Common myeloid progenitor, CD34-positive (primary cell): ENCODE results near the gene APRT.

Experiments
- CTCF ChIA-PET: fragments of 350-600 bp; sonication (Branson Sonifier 250); formaldehyde crosslinking; loops from one replicate; lab custom pipeline; 2021; ENCODE audit warnings: antibody characterized with exemption; lab: Charles Lee
- POLR2A ChIA-PET: fragments of 350-600 bp; sonication (Branson Sonifier 250); formaldehyde crosslinking; loops from one replicate; lab custom pipeline; 2021; ENCODE audit warnings: antibody characterized with exemption; lab: Charles Lee
- DNase-seq, 3 donors: peaks; one replicate each; pipeline versions ENCODE4 v3.0.0 to v3.0.0-alpha.2; 2013
- H3K27ac ChIP-seq, 2 experiments: 1 replicate in 1 of 2; 2 replicates in 1 of 2; pipeline ENCODE4 v1.7.0; 2013; ENCODE audit warnings: inconsistent platforms in 2 of 2, low read length in 2 of 2, mild to moderate bottlenecking in 2 of 2, low read depth in 1 of 2, moderate library complexity in 1 of 2; ENCODE audit not compliant: severe bottlenecking in 2 of 2, insufficient read depth in 1 of 2, poor library complexity in 1 of 2
- H3K27me3 ChIP-seq, 5 experiments: replicated peaks in 2 of 5; 1 replicate in 3 of 5; 2 replicates in 2 of 5; pipeline versions ENCODE4 v1.6.1 to v1.7.0; 2013; ENCODE audit warnings: low read length in 4 of 5, mild to moderate bottlenecking in 2 of 5, moderate library complexity in 2 of 5, inconsistent platforms in 1 of 5; ENCODE audit not compliant: insufficient read depth in 5 of 5, control insufficient read depth in 4 of 5
- H3K36me3 ChIP-seq, 4 experiments: 1 replicate in 2 of 4; 2 replicates in 2 of 4; pipeline versions ENCODE4 v1.6.1 to v1.7.0; 2013; ENCODE audit warnings: low read length in 3 of 4, control low read depth in 1 of 4, mild to moderate bottlenecking in 1 of 4; ENCODE audit not compliant: control insufficient read depth in 4 of 4, insufficient read depth in 4 of 4
- H3K4me1 ChIP-seq, 4 experiments: 1 replicate in 3 of 4; 2 replicates in 1 of 4; pipeline versions ENCODE4 v1.6.1 to v1.7.1; 2013; ENCODE audit warnings: low read length in 3 of 4, mild to moderate bottlenecking in 3 of 4, control low read depth in 1 of 4, inconsistent platforms in 1 of 4, moderate library complexity in 1 of 4; ENCODE audit not compliant: control insufficient read depth in 4 of 4, insufficient read depth in 4 of 4; ENCODE audit errors: control extremely low read depth in 1 of 4
- H3K4me3 ChIP-seq, 7 experiments: 1 replicate in 4 of 7; 2 replicates in 3 of 7; pipeline versions ENCODE4 v1.5.1 to v1.7.0; 2013; ENCODE audit warnings: mild to moderate bottlenecking in 7 of 7, low read length in 6 of 7, moderate library complexity in 6 of 7, inconsistent platforms in 2 of 7, low read depth in 2 of 7, control low read depth in 1 of 7; ENCODE audit not compliant: insufficient read depth in 4 of 7, control insufficient read depth in 1 of 7; ENCODE audit errors: extremely low read depth in 1 of 7
- H3K9me3 ChIP-seq, 5 experiments: 1 replicate in 4 of 5; 2 replicates in 1 of 5; pipeline versions ENCODE4 v1.6.1 to v1.7.1; 2013; ENCODE audit warnings: low read length in 4 of 5, mild to moderate bottlenecking in 2 of 5, inconsistent platforms in 1 of 5, low read depth in 1 of 5, moderate library complexity in 1 of 5; ENCODE audit not compliant: control insufficient read depth in 4 of 5, insufficient read depth in 2 of 5; ENCODE audit errors: control extremely low read depth in 1 of 5
- WGBS: methylation state at CpG from one replicate; pipeline ENCODE4 v1.1.5; 2013; ENCODE audit not compliant: insufficient coverage; 5-methylcytosine and 5-hydroxymethylcytosine counted together

Gene APRT

GRCh38 chr16:88830783-88831182 is 19.1 kb upstream of the APRT start:
- POLR2A ChIA-PET: no interaction called here

DNA sequence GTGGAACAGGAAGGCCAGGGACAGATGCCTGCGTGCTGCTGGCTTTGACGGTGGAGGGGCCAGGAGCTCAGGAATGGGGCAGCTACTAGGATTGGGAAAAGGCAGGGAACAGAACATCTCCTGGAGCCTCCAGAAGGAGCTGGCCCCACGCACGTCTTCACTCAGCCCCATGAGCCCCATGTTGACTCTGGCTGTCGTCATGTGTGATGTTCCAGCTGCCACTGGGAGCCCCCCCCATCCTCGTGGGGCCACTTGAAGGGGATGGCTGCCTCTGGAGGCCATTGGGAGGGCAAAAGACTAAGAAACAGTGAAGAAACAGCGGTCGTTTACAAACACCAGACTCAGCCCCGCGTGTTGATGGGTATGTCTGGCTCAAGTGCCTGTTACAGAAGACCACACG is 18.5 kb upstream of the APRT start:
- DNase-seq: no peak
- Histone ChIP-seq H3K27ac (no peak overlapping the region), H3K9me3 (no peaks in the 10 kb centered on the region), H3K4me1 (no peaks in the 10 kb centered on the region), H3K4me3 (no peak overlapping the region), H3K27me3 (no peaks in the 10 kb centered on the region), H3K36me3 (peaks cover 0 to 11% (median 2%) of the 10 kb centered on the region in 4 experiments)
- 96% methylated on average over 11 of the region's 11 CpGs for WGBS
- ChIA-PET CTCF (no interaction called here), POLR2A (interaction anchor here (0.6 kb wide), 1 partner anchor 112 kb away, joined by 3 read pairs; no protein-coding TSS in a partner anchor)

More at GRCh38 chr16:88830783-88831182, 19.1 kb upstream of the APRT start:
- WGBS: 96% methylated on average over 9 of the region's 14 CpGs
- Histone ChIP-seq H3K27me3 (no peaks in the 10 kb centered on the region), H3K9me3 (no peaks in the 10 kb centered on the region), H3K4me1 (no peaks in the 10 kb centered on the region), H3K27ac (no peak overlapping the region), H3K4me3 (no peak overlapping the region), H3K36me3 (peaks cover 0 to 11% (median 2%) of the 10 kb centered on the region in 4 experiments)
- CTCF ChIA-PET: no interaction called here
- no peak for DNase-seq

DNA sequence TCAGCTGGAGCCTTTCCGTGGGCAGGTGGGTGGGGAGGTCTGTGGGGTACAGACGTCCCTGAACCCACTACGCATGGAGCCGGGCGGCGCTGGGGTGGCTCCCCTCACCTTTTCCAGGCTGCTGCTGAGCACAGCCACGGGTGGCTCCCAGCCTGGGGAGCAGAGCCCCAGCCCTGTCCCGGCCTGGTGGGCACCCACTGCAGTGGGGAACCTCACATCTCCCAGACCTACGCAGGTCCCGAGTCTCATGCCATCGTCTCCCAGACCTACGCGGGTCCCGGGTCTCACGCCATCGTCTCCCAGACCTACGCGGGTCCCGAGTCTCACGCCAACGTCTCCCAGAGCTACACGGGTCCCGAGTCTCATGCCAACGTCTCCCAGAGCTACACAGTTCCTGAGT is 17.0 kb upstream of the APRT start:
- H3K27ac ChIP-seq: no peak overlapping the region
- H3K27me3 ChIP-seq: no peaks in the 10 kb centered on the region
- H3K4me3 ChIP-seq: no peak overlapping the region
- ChIA-PET CTCF (interaction anchor here (1.7 kb wide), 1 partner anchor 24 kb away, joined by 6 read pairs; no protein-coding TSS in a partner anchor), POLR2A (no interaction called here)
- no peaks in the 10 kb centered on the region for H3K9me3 ChIP-seq
- WGBS: 92% methylated on average over 22 of the region's 24 CpGs
- no peaks in the 10 kb centered on the region for H3K4me1 ChIP-seq
- peaks cover 0 to 11% (median 2%) of the 10 kb centered on the region in 4 experiments for H3K36me3 ChIP-seq
- no peak for DNase-seq

GRCh38 chr16:88827727-88828126 is 16.0 kb upstream of the APRT start:
- Histone ChIP-seq H3K27ac (no peak overlapping the region), H3K36me3 (peaks cover 0 to 11% (median 6%) of the 10 kb centered on the region in 4 experiments), H3K4me1 (no peaks in the 10 kb centered on the region), H3K4me3 (no peak overlapping the region), H3K27me3 (no peaks in the 10 kb centered on the region), H3K9me3 (no peaks in the 10 kb centered on the region)
- POLR2A ChIA-PET: no interaction called here
- CTCF ChIA-PET: interaction anchor here (0.8 to 1.7 kb wide), 2 partner anchors 8 to 25 kb away, joined by 3 to 6 read pairs; no protein-coding TSS in a partner anchor
- 97% methylated on average over 17 of the region's 21 CpGs for WGBS
- DNase-seq: no peak

- Histone ChIP-seq H3K4me1 (no peaks in the 10 kb centered on the region), H3K27ac (no peak overlapping the region), H3K4me3 (no peak overlapping the region), H3K27me3 (no peaks in the 10 kb centered on the region), H3K36me3 (peaks cover 5 to 22% (median 17%) of the 10 kb centered on the region in 4 experiments), H3K9me3 (no peaks in the 10 kb centered on the region)
- CTCF ChIA-PET: interaction anchor here (0.9 kb wide), 1 partner anchor 31 kb away, joined by 4 read pairs; the partner anchor contains the start of genes GALNS and TRAPPC2L
- POLR2A ChIA-PET: no interaction called here
- no peak for DNase-seq
- WGBS: 97% methylated on average over 24 of the region's 26 CpGs
Observed at GRCh38 chr16:88826070-88826840, 14.5 kb upstream of the APRT start.

DNA sequence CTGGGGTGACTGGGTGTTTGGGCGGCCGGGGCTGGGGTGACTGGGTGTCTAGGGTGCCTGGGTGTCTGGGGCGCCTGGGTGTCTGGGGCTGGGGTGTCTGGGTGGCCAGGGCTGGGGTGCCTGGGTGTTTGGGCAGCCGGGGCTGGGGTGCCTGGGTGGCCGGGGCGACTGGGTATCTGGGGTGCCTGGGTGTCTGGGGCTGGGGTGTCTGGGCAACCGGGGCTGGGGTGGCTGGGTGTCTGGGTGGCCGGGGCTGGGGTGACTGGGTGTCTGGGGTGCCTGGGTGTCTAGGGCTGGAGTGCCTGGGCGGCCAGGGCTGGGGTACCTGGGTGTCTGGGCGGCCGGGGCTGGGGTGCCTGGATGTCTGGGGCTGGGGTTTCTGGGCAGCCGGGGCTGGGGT is 13.4 kb upstream of the APRT start:
- 98% methylated on average over 8 of the region's 12 CpGs for WGBS
- no peaks in the 10 kb centered on the region for H3K27me3 ChIP-seq
- POLR2A ChIA-PET: no interaction called here
- CTCF ChIA-PET: interaction anchor here (0.9 kb wide), 2 partner anchors 32 to 335 kb away, joined by 3 to 4 read pairs; partner anchors contain the start of genes GALNS and TRAPPC2L
- DNase-seq: no peak
- no peak overlapping the region for H3K27ac ChIP-seq
- H3K4me3 ChIP-seq: no peak overlapping the region
- no peaks in the 10 kb centered on the region for H3K9me3 ChIP-seq
- peaks cover 5 to 28% (median 18%) of the 10 kb centered on the region in 4 experiments for H3K36me3 ChIP-seq
- no peaks in the 10 kb centered on the region for H3K4me1 ChIP-seq
